Ovary (tissue), 3 donors: ENCODE measurements around the gene ERO1A.
A peak's percentile ranks its signal among the peaks of the same experiment; 100 is the strongest.

Experiments
- CTCF ChIP-seq, 3 donors: fragments of 450-650 bp in 2 of 3; fragments of 200-600 bp in 1 of 3; IDR thresholded peaks; one replicate each; pipeline versions ENCODE4 v1.5.1 to v1.8.0; 2016 to 2022; ENCODE audit warnings: antibody characterized with exemption in 3 of 3, mild to moderate bottlenecking in 1 of 3
- EP300 ChIP-seq: sonication (generic); formaldehyde crosslinking; IDR thresholded peaks from one replicate; pipeline ENCODE4 v1.6.1; 2017; ENCODE audit warnings: antibody characterized with exemption
- POLR2A ChIP-seq: fragments of 450-650 bp; IDR thresholded peaks from one replicate; pipeline ENCODE4 v1.6.1; 2017; ENCODE audit warnings: antibody characterized with exemption, mild to moderate bottlenecking, moderate library complexity
- donor health status: DM: no; HTN: no; CAD: no.

- TF ChIP-seq CTCF (IDR thresholded peaks at IDR 0.05) = peak in 2 of 3 donors; percentile 18 to 52
- peak; percentile 57 for TF ChIP-seq POLR2A
- TF ChIP-seq EP300 = no peak
These were observed 34.8 kb upstream of the ERO1A start, which contains the start of gene STYX for GRCh38 chr14:52729925-52730708.
